Measurements from ENCODE around the gene C13orf42.

The C13orf42 gene

DNA sequence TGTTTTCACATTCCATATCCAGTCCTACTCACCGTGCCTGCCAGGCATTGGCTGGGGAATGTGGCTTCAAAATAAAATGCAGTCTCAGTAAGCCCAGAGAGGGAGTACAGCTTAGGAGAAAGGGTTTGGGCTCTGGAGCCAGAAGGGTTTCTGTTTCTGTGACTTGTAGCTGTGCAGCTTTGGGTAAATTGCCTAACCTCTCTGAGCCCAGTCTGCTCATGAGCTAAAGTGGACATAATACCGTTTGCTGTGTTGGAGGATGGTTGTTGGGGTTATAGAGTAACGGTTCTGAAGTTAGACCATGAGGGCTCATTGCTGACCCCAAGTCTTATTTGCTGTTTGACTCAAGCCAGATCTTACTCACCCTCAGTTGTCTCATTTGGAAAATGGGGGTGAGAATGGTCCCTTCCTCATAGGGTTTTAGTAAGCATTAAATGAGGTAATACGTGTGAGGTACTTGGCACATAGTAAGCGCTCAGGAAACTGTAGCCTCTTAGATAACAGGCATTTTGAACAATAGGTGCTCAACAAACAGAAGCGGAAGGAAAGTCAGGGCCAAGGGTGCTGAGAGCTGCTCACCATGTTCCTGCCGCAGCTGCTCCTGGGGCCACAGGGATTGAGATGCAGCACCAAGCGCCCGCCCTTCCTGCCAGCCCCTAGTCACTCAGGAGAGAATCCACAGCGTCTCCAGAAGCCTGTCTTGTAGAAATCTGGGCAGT is 45.5 kb downstream of the C13orf42 start:
- DNase-seq (ENCODE audit: low read depth), result no peak

GRCh38 chr13:51064753-51065152 is 46.3 kb downstream of the C13orf42 start:
- DNase-seq (ENCODE audit: low read depth), result no peak

- no peak for DNase-seq (ENCODE audit: low read depth)
Observed at GRCh38 chr13:51063909-51064308, 47.2 kb downstream of the C13orf42 start.

DNA sequence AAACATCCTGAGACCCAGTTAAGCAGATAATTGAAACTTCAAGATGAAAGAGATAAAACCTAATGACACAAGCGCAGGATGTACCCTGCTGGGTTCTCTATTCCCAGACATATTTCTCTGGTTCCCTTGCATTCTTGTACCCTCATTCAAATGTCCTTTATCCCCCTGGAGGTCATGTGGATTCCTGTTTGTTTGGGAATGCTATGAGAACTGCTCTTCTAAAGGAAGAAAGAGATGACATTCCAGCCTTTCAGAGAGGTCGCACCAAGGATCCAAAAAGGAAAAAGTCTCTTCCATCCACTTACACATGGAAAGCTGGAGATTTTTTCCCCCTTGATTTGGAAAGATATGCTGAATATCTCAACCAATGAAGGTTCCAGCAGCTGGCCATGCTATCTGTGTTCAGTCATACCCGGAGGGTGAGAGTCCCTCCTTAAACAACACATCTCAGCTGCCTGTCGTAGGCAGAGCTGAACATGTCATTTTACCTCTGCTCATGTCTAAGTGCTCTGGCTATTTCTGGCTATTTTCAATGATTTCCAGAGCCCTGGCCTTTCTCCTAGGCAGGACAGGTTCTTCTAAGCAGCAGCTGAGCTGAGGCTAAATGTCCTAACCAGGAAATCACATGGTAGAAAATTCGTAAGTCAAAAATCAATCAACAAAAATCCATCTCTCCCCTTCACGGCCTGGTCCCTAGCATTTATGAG is 52.5 kb downstream of the C13orf42 start:
- no peak for DNase-seq (ENCODE audit: low read depth)

DNA sequence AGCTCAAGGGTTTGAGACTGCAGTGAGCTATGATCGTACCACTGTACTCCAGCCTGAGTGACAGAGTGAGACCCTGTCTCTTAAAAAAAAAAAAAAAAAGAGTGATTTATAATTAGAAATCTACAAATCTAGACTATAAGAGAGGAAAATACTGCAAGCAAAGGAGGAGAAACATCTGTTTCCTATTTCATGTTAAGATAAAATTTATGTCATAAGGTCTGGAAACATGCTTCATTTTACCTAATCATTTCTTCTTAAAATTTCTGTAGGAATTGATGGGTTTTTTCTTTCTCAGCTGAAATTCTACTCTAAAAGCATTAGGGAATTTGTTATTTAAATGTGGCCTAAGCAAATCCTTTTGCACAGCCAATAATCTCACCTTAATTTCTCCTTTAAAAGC is 53.2 kb downstream of the C13orf42 start:
- no peak for DNase-seq (ENCODE audit: low read depth)

DNA sequence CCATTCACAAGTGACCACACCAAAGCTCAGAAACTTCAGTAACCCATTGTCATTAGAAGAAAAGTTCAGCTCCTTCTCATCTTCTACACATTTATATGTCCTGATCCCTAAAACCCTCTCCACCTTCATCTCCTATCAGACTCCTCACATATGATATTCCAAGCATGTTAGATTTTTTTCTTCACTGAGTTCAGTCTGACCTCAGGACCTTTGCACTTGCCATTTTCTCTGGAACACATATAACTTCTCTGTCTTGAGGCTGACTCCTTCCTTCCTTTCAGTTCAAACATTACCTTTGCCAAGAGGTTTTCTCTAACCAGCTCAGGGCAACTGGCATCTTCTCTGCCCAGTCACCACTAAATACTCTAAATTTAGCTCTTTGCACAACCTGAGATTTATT is 54.1 kb downstream of the C13orf42 start:
- DNase-seq (ENCODE audit: low read depth), result no peak

- no peak for DNase-seq (ENCODE audit: low read depth)
Observed at GRCh38 chr13:51052581-51052980, 58.5 kb downstream of the C13orf42 start.

GRCh38 chr13:51050021-51050830 is 60.8 kb downstream of the C13orf42 start:
- no peak for DNase-seq (ENCODE audit: low read depth)

- DNase-seq (ENCODE audit: low read depth), result no peak
Observed at GRCh38 chr13:51048616-51049015, 62.5 kb downstream of the C13orf42 start.

DNA sequence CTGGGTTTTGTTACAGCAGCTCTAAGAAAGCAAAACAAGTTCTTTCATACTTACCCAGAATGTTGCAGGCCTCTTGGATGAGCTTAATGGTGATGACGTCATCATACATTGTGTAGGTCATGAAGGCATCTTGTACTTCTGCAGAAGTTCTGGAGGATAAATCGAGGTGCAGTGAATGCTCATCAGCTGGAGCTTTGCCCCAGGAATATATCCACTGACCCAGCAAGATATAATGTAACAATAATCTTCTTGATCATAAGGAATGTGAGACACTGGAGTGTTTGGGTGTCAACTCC is 63.0 kb downstream of the C13orf42 start:
- no peak for DNase-seq (ENCODE audit: low read depth)

- DNase-seq (ENCODE audit: low read depth), result no peak
Observed at GRCh38 chr13:51047434-51048165, 63.5 kb downstream of the C13orf42 start.

- no peak for DNase-seq (ENCODE audit: low read depth)
Observed at GRCh38 chr13:51045451-51045850, 65.6 kb downstream of the C13orf42 start.

GRCh38 chr13:51044023-51044665 is 66.9 kb downstream of the C13orf42 start:
- no peak for DNase-seq (ENCODE audit: low read depth)

DNA sequence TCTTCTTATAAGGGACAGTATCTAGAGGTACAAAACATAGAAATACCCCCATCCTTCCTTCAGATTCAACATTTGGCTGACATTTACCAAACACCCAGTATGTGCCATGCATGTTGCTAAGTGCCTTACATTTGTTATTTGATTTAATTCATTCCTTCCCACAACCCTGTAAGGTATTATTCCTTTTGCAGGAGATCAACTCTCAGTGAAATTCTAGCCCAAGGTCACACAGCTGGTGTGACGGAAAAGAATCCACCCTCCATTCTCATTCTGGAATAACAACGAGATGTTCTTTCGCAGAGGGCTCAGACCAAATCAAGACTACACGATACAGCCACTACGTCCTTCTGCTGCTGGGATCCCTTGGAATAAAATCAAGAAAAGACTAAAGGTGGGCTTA is 67.8 kb downstream of the C13orf42 start:
- no peak for DNase-seq (ENCODE audit: low read depth)

DNA sequence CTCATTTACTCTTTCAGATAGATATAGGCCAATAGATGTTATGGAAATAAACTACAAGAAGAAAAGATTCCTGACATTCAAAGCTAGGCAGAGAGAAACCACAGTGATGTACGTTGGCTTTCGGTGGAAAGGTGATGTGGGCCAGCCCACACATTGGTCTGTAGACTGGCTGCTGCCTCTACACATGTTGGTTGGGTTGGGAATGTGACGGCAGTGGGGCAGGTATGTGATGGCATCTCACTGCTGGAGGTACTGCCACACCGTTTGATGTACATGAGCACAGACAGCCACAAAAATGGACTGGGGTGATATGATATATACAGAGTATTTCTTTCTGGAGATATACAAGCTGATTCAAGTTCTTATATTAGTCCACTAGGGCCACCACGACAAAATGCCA is 69.4 kb downstream of the C13orf42 start:
- DNase-seq (ENCODE audit: low read depth), result no peak

GRCh38 chr13:51041126-51041525 is 69.9 kb downstream of the C13orf42 start:
- no peak for DNase-seq (ENCODE audit: low read depth)

GRCh38 chr13:51040431-51040830 is 70.6 kb downstream of the C13orf42 start:
- no peak for DNase-seq (ENCODE audit: low read depth)

- no peak for DNase-seq (ENCODE audit: low read depth)
Observed at GRCh38 chr13:51036418-51036817, 74.7 kb downstream of the C13orf42 start.

- DNase-seq (ENCODE audit: low read depth), result no peak
Observed at GRCh38 chr13:51035978-51036377, 75.1 kb downstream of the C13orf42 start.

DNA sequence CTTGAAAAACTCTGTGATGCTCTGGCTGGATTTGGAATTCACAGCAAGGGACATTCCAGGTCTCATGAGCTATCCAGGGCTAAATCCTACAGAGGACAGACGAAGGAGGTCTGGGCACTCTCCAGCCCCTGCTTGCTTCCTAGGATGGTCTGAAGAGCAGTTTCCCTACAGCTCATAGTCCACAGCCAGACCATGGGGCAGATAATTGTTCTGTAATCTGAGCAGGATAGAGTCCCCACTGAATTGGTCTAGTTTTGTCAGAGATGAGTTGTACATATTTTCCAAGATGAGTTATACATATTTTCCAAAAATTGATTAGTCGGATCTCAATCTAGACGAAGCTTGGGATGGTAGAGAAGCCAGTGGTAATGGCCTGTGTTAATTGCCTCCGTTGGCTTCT is 75.6 kb downstream of the C13orf42 start:
- DNase-seq (ENCODE audit: low read depth), result no peak

GRCh38 chr13:51034906-51035305 is 76.2 kb downstream of the C13orf42 start:
- no peak for DNase-seq (ENCODE audit: low read depth)
